ENCODE data around the gene IGFBP3. TPM values are rescaled to one million over a fixed set of nuclear protein-coding genes. Genes with fewer than 3 reads are reported as not detected.

The IGFBP3 gene
- total and polyA plus RNA-seq, 2 of the 13 experiments (the other 11 are each of a cell fraction or from before 2014, with no cell fraction given): 57.5 TPM; not detected in 1

DNA sequence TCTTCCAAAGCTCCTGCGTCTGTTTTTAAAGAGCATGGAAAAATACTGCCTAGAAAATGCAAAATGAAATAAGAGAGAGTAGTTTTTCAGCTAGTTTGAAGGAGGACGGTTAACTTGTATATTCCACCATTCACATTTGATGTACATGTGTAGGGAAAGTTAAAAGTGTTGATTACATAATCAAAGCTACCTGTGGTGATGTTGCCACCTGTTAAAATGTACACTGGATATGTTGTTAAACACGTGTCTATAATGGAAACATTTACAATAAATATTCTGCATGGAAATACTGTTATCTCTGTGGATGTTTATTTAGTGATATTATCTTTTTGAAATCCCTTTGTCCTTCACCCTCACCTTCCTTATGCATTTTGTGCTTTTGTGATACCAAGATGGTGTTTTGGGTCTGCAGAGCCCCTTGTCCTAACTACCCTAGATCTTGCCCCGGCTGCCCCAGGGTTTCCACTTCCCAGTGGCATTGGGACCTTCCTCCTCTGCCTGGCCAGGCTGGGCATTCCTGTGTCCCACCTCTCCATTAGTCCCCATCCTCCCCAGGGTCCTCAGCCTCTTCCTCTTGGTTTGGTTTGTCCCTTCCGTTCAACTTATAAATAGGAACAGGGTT lies 27.6 kb downstream of the IGFBP3 start (continued):
- TF ChIP-seq ZNF180 (CRISPR knock-in tag; IDR thresholded peaks at IDR 0.05; ENCODE audit: borderline replicate concordance, low read depth) (no peak), MYC (CRISPR knock-in tag; IDR thresholded peaks at IDR 0.05; ENCODE audit: borderline replicate concordance) (no peak; the same call in 1 of the 2 replicates), AHR (CRISPR knock-in tag; IDR thresholded peaks at IDR 0.05) (no peak; the same call in 1 of the 2 replicates), ONECUT2 (CRISPR knock-in tag; IDR thresholded peaks at IDR 0.05) (no peak), ARNT (IDR thresholded peaks at IDR 0.05) (no peak), RFX3 (CRISPR knock-in tag; IDR thresholded peaks at IDR 0.05) (peak; percentile 33; the same call in 1 of the 2 replicates), ZNF33B (CRISPR knock-in tag; IDR thresholded peaks at IDR 0.05) (no peak), KAT8 (CRISPR knock-in tag; IDR thresholded peaks at IDR 0.05) (peak; percentile 49), REPIN1 (CRISPR knock-in tag; IDR thresholded peaks at IDR 0.05; ENCODE audit: borderline replicate concordance, low read depth) (no peak), ZNF589 (CRISPR knock-in tag; conservative IDR thresholded peaks at IDR 0.05) (peak; percentile 39), ATF7-NPFF (CRISPR knock-in tag; IDR thresholded peaks at IDR 0.05; ENCODE audit: low read depth) (no peak), ZFX (CRISPR knock-in tag; IDR thresholded peaks at IDR 0.05; ENCODE audit: low read depth) (no peak; the same call in 1 of the 2 replicates), RFX1 (IDR thresholded peaks at IDR 0.05) (no peak), ZNF234 (CRISPR knock-in tag; conservative IDR thresholded peaks at IDR 0.05) (no peak), HNRNPUL1 (IDR thresholded peaks at IDR 0.05; ENCODE audit: low read depth, low read length) (no peak), GPN1 (CRISPR knock-in tag; IDR thresholded peaks at IDR 0.05; ENCODE audit: borderline replicate concordance) (no peak), PRMT3 (CRISPR knock-in tag; IDR thresholded peaks at IDR 0.05; ENCODE audit: borderline replicate concordance, low read depth) (no peak)
- TF ChIP-seq, protein P1, sequence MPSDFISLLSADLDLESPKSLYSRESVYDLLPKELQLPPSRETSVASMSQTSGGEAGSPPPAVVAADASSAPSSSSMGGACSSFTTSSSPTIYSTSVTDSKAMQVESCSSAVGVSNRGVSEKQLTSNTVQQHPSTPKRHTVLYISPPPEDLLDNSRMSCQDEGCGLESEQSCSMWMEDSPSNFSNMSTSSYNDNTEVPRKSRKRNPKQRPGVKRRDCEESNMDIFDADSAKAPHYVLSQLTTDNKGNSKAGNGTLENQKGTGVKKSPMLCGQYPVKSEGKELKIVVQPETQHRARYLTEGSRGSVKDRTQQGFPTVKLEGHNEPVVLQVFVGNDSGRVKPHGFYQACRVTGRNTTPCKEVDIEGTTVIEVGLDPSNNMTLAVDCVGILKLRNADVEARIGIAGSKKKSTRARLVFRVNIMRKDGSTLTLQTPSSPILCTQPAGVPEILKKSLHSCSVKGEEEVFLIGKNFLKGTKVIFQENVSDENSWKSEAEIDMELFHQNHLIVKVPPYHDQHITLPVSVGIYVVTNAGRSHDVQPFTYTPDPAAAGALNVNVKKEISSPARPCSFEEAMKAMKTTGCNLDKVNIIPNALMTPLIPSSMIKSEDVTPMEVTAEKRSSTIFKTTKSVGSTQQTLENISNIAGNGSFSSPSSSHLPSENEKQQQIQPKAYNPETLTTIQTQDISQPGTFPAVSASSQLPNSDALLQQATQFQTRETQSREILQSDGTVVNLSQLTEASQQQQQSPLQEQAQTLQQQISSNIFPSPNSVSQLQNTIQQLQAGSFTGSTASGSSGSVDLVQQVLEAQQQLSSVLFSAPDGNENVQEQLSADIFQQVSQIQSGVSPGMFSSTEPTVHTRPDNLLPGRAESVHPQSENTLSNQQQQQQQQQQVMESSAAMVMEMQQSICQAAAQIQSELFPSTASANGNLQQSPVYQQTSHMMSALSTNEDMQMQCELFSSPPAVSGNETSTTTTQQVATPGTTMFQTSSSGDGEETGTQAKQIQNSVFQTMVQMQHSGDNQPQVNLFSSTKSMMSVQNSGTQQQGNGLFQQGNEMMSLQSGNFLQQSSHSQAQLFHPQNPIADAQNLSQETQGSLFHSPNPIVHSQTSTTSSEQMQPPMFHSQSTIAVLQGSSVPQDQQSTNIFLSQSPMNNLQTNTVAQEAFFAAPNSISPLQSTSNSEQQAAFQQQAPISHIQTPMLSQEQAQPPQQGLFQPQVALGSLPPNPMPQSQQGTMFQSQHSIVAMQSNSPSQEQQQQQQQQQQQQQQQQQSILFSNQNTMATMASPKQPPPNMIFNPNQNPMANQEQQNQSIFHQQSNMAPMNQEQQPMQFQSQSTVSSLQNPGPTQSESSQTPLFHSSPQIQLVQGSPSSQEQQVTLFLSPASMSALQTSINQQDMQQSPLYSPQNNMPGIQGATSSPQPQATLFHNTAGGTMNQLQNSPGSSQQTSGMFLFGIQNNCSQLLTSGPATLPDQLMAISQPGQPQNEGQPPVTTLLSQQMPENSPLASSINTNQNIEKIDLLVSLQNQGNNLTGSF (CRISPR knock-in tag; IDR thresholded peaks at IDR 0.05): no peak
- TF ChIP-seq, protein P2, sequence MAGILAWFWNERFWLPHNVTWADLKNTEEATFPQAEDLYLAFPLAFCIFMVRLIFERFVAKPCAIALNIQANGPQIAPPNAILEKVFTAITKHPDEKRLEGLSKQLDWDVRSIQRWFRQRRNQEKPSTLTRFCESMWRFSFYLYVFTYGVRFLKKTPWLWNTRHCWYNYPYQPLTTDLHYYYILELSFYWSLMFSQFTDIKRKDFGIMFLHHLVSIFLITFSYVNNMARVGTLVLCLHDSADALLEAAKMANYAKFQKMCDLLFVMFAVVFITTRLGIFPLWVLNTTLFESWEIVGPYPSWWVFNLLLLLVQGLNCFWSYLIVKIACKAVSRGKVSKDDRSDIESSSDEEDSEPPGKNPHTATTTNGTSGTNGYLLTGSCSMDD (CRISPR knock-in tag; IDR thresholded peaks at IDR 0.05): no peak
- TF ChIP-seq, protein P3, sequence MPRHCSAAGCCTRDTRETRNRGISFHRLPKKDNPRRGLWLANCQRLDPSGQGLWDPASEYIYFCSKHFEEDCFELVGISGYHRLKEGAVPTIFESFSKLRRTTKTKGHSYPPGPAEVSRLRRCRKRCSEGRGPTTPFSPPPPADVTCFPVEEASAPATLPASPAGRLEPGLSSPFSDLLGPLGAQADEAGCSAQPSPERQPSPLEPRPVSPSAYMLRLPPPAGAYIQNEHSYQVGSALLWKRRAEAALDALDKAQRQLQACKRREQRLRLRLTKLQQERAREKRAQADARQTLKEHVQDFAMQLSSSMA (CRISPR knock-in tag; IDR thresholded peaks at IDR 0.05): peak; percentile 52; the same call in 1 of the 2 replicates
- TF ChIP-seq, protein P4, sequence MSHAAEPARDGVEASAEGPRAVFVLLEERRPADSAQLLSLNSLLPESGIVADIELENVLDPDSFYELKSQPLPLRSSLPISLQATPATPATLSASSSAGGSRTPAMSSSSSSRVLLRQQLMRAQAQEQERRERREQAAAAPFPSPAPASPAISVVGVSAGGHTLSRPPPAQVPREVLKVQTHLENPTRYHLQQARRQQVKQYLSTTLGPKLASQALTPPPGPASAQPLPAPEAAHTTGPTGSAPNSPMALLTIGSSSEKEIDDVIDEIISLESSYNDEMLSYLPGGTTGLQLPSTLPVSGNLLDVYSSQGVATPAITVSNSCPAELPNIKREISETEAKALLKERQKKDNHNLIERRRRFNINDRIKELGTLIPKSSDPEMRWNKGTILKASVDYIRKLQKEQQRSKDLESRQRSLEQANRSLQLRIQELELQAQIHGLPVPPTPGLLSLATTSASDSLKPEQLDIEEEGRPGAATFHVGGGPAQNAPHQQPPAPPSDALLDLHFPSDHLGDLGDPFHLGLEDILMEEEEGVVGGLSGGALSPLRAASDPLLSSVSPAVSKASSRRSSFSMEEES (CRISPR knock-in tag; IDR thresholded peaks at IDR 0.05): 0 out of 2 replicates have a peak, but pooled peaks have one; percentile 7
- TF ChIP-seq, protein P5, sequence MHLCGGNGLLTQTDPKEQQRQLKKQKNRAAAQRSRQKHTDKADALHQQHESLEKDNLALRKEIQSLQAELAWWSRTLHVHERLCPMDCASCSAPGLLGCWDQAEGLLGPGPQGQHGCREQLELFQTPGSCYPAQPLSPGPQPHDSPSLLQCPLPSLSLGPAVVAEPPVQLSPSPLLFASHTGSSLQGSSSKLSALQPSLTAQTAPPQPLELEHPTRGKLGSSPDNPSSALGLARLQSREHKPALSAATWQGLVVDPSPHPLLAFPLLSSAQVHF (CRISPR knock-in tag; IDR thresholded peaks at IDR 0.05): no peak

Measured in HepG2 (cell line).